GM23248 (cell line): ENCODE measurements around the gene SEC14L5. TPM values are rescaled to one million over a fixed set of nuclear protein-coding genes. Genes with fewer than 3 reads are reported as not detected.

Source experiments
- DNase-seq: peaks from one replicate; pipeline ENCODE4 v3.0.0-alpha.2; 2015
- H2AFZ ChIP-seq: fragments of 200-600 bp; sonication (generic); 2 replicates; pipeline ENCODE4 v1.6.1; 2016; ENCODE audit warnings: antibody characterized with exemption
- H3F3A ChIP-seq: fragments of 200-600 bp; sonication (generic); 2 replicates; pipeline ENCODE4 v1.6.1; 2016; ENCODE audit warnings: mild to moderate bottlenecking, antibody characterized with exemption, mixed run types; ENCODE audit not compliant: insufficient read depth
- H3K27ac ChIP-seq: fragments of 200-600 bp; sonication (generic); 2 replicates; pipeline ENCODE4 v1.5.1; 2016; ENCODE audit warnings: mild to moderate bottlenecking
- H3K27me3 ChIP-seq: fragments of 200-600 bp; sonication (generic); replicated peaks from 2 replicates; pipeline ENCODE4 v1.6.1; 2016; ENCODE audit warnings: mild to moderate bottlenecking; ENCODE audit not compliant: insufficient read depth
- H3K36me3 ChIP-seq: fragments of 200-600 bp; sonication (generic); 2 replicates; pipeline ENCODE4 v1.6.1; 2016; ENCODE audit warnings: low read depth, mild to moderate bottlenecking
- H3K4me1 ChIP-seq: fragments of 200-600 bp; sonication (generic); 2 replicates; pipeline ENCODE4 v1.6.1; 2016; ENCODE audit warnings: mild to moderate bottlenecking; ENCODE audit not compliant: insufficient read depth
- H3K4me2 ChIP-seq: fragments of 200-600 bp; sonication (generic); one replicate; pipeline ENCODE4 v1.6.1; 2016; ENCODE audit warnings: mild to moderate bottlenecking; ENCODE audit not compliant: unreplicated experiment
- H3K4me3 ChIP-seq: fragments of 200-600 bp; sonication (generic); 2 replicates; pipeline ENCODE4 v1.5.1; 2016; ENCODE audit warnings: mild to moderate bottlenecking
- H3K79me2 ChIP-seq: fragments of 200-600 bp; sonication (generic); 2 replicates; pipeline ENCODE4 v1.6.1; 2016; ENCODE audit warnings: mild to moderate bottlenecking; ENCODE audit not compliant: insufficient read depth
- H3K9ac ChIP-seq: fragments of 200-600 bp; sonication (generic); 2 replicates; pipeline ENCODE4 v1.6.1; 2016; ENCODE audit warnings: mild to moderate bottlenecking
- H3K9me2 ChIP-seq: fragments of 200-600 bp; sonication (generic); 2 replicates; pipeline ENCODE4 v1.6.1; 2016; ENCODE audit warnings: mixed run types, mild to moderate bottlenecking, moderate library complexity; ENCODE audit not compliant: insufficient read depth
- H3K9me3 ChIP-seq: fragments of 200-600 bp; sonication (generic); one replicate; pipeline ENCODE4 v1.6.1; 2017; ENCODE audit warnings: low read depth
- H4K20me1 ChIP-seq: fragments of 200-600 bp; sonication (generic); 2 replicates; pipeline ENCODE4 v1.6.0; 2016; ENCODE audit not compliant: insufficient read depth
- EZH2 ChIP-seq: fragments of 200-600 bp; sonication (generic); IDR thresholded peaks from 2 replicates; pipeline ENCODE4 v1.6.1; 2018; ENCODE audit warnings: antibody characterized with exemption, mild to moderate bottlenecking; ENCODE audit not compliant: insufficient read depth, poor library complexity, severe bottlenecking
- EZH2phosphoT487 ChIP-seq: fragments of 200-600 bp; sonication (generic); IDR thresholded peaks from 2 replicates; pipeline ENCODE4 v1.6.1; 2018; ENCODE audit warnings: antibody characterized with exemption, moderate library complexity, mild to moderate bottlenecking, low read depth; ENCODE audit not compliant: insufficient read depth
- WGBS, 2 experiments: methylation state at CpG; one replicate each; pipeline ENCODE4 v1.1.6; 2015 to 2017; ENCODE audit warnings: low lambda C conversion rate in 2 of 2, low coverage in 1 of 2; ENCODE audit errors: missing lambda C conversion rate in 2 of 2; 5-methylcytosine and 5-hydroxymethylcytosine counted together
- in situ Hi-C: fragments of 300-500 bp; cut with MboI; formaldehyde crosslinking; loops from 2 replicates; pipeline ENCODE4 v1.15.0; 2020
- polyA plus RNA-seq: library from polyadenylated mRNA; unstranded; fragments of >200 nt; fragmentation: Nextera tagmentation; extraction: Ambion mirVana; gene quantifications from 2 replicates; pipeline ENCODE4 v1.2.1, GENCODE V29; 2016
- total RNA-seq: library from RNA; depleted of rRNA; stranded (reverse); fragments of >200 nt; shearing (Covaris generic); gene quantifications from 2 replicates; pipeline ENCODE4 v1.2.3, GENCODE V29; 2014

SEC14L5 gene
- total and polyA plus RNA-seq, 2 experiments from 2014 or later: not detected

- H3K9ac ChIP-seq: no peak overlapping the region
- no peaks in the 10 kb centered on the region for H3K9me3 ChIP-seq
- in situ Hi-C loops: no loop called here
- 64 to 68% methylated on average over 18 of the region's 18 CpGs for WGBS, 2 experiments
- H3K4me3 ChIP-seq: no peak overlapping the region
- no peaks in the 10 kb centered on the region for H3K36me3 ChIP-seq
- no peaks in the 10 kb centered on the region for H4K20me1 ChIP-seq
- H2AFZ ChIP-seq: no peak overlapping the region
- H3K9me2 ChIP-seq: no peaks in the 10 kb centered on the region
- H3K27me3 ChIP-seq: no peaks in the 10 kb centered on the region
- no peak overlapping the region for H3K4me2 ChIP-seq
- DNase-seq: no peak
- no peaks in the 10 kb centered on the region for H3F3A ChIP-seq
- H3K4me1 ChIP-seq: no peaks in the 10 kb centered on the region
- no peaks in the 10 kb centered on the region for H3K79me2 ChIP-seq
- H3K27ac ChIP-seq: no peak overlapping the region
- no peak for TF ChIP-seq EZH2phosphoT487
Observed at GRCh38 chr16:4922721-4923342, 35.3 kb upstream of the SEC14L5 start.

GRCh38 chr16:4923853-4924252, 34.3 kb upstream of the SEC14L5 start:
- Histone ChIP-seq H3K4me1 (no peaks in the 10 kb centered on the region), H3K4me2 (no peak overlapping the region)

GRCh38 chr16:4924593-4925292, 33.4 kb upstream of the SEC14L5 start:
- Histone ChIP-seq H3K4me1 (no peaks in the 10 kb centered on the region), H3K27ac (no peak overlapping the region), H3K36me3 (no peaks in the 10 kb centered on the region), H3K9ac (no peak overlapping the region), H3K27me3 (no peaks in the 10 kb centered on the region), H3K4me3 (no peak overlapping the region), H3K9me3 (no peaks in the 10 kb centered on the region), H2AFZ (no peak overlapping the region), H4K20me1 (no peaks in the 10 kb centered on the region), H3F3A (no peaks in the 10 kb centered on the region), H3K9me2 (no peaks in the 10 kb centered on the region), H3K4me2 (no peak overlapping the region), H3K79me2 (no peaks in the 10 kb centered on the region)
- in situ Hi-C loops: no loop called here
- DNase-seq: no peak
- TF ChIP-seq EZH2phosphoT487 (no peak), EZH2 (no peak)
- 50 to 52% methylated on average over 12 of the region's 12 CpGs for WGBS, 2 experiments

More at GRCh38 chr16:4923853-4924252, 34.3 kb upstream of the SEC14L5 start:
- Histone ChIP-seq H3K9ac (no peak overlapping the region), H3K4me3 (no peak overlapping the region), H3K36me3 (no peaks in the 10 kb centered on the region), H3K27me3 (no peaks in the 10 kb centered on the region), H4K20me1 (no peaks in the 10 kb centered on the region), H2AFZ (no peak overlapping the region), H3K9me3 (no peaks in the 10 kb centered on the region), H3F3A (no peaks in the 10 kb centered on the region), H3K9me2 (no peaks in the 10 kb centered on the region), H3K27ac (no peak overlapping the region), H3K79me2 (no peaks in the 10 kb centered on the region)
- WGBS, 2 experiments: 56 to 60% methylated on average over 6 of the region's 6 CpGs
- no peak for DNase-seq
- no peak for TF ChIP-seq EZH2phosphoT487
- in situ Hi-C loops: no loop called here

GRCh38 chr16:4925293-4925607, 32.9 kb upstream of the SEC14L5 start:
- no peaks in the 10 kb centered on the region for H3F3A ChIP-seq
- no peak overlapping the region for H3K9ac ChIP-seq
- H3K27me3 ChIP-seq: no peaks in the 10 kb centered on the region
- no peaks in the 10 kb centered on the region for H3K9me3 ChIP-seq
- no peaks in the 10 kb centered on the region for H3K4me1 ChIP-seq
- no peak overlapping the region for H3K4me2 ChIP-seq
- H3K79me2 ChIP-seq: no peaks in the 10 kb centered on the region
- H3K9me2 ChIP-seq: no peaks in the 10 kb centered on the region
- in situ Hi-C loops: no loop called here
- no peaks in the 10 kb centered on the region for H4K20me1 ChIP-seq
- no peaks in the 10 kb centered on the region for H3K36me3 ChIP-seq
- 64 to 65% methylated on average over 5 of the region's 5 CpGs for WGBS, 2 experiments
- no peak overlapping the region for H3K4me3 ChIP-seq
- TF ChIP-seq EZH2phosphoT487 (no peak), EZH2 (no peak)
- no peak overlapping the region for H2AFZ ChIP-seq
- DNase-seq: no peak
- H3K27ac ChIP-seq: no peak overlapping the region
